MCF 10A (cell line): ENCODE measurements around the gene HSPA2. TPM values are rescaled to one million over a fixed set of nuclear protein-coding genes. Genes with fewer than 3 reads are reported as not detected.

ENCODE experiments used
- BruUV-seq: library from RNA; stranded (reverse); fragments of 400-500 nt; replicated peaks from 2 replicates; lab custom pipeline; 2021; lab: Mats Ljungman, UMichigan
- CTCF ChIA-PET: fragments of 300-600 bp; sonication (Branson Sonifier 250); formaldehyde crosslinking; extraction: SDS; loops from one replicate; lab custom pipeline; 2021; ENCODE audit warnings: antibody characterized with exemption, inconsistent platforms; lab: Yijun Ruan, JAX
- POLR2A ChIA-PET: fragments of 300-600, 350-650 bp; sonication (Branson Sonifier 250); formaldehyde crosslinking; extraction: SDS; loops from one replicate; lab custom pipeline; 2020; ENCODE audit warnings: antibody characterized with exemption, inconsistent platforms; lab: Yijun Ruan, JAX
- DNase-seq: peaks from one replicate; pipeline ENCODE4 v3.0.0-alpha.2; 2018; ENCODE audit not compliant: unreplicated experiment
- H3K27ac Mint-ChIP-seq: one replicate; pipeline ENCODE4 v1.8.0; 2022; ENCODE audit warnings: mild to moderate bottlenecking, low read depth, mixed read lengths; ENCODE audit not compliant: unreplicated experiment
- H3K27me3 Mint-ChIP-seq: one replicate; pipeline ENCODE4 v1.8.0; 2022; ENCODE audit warnings: mixed read lengths; ENCODE audit not compliant: insufficient read depth, unreplicated experiment
- H3K36me3 Mint-ChIP-seq: one replicate; pipeline ENCODE4 v1.8.0; 2022; ENCODE audit warnings: mild to moderate bottlenecking, moderate library complexity, mixed read lengths; ENCODE audit not compliant: insufficient read depth, unreplicated experiment
- H3K4me1 Mint-ChIP-seq: one replicate; pipeline ENCODE4 v1.8.0; 2022; ENCODE audit warnings: mixed read lengths; ENCODE audit not compliant: insufficient read depth, unreplicated experiment
- H3K4me3 Mint-ChIP-seq: one replicate; pipeline ENCODE4 v1.8.0; 2022; ENCODE audit warnings: mild to moderate bottlenecking, moderate library complexity, mixed read lengths; ENCODE audit not compliant: unreplicated experiment
- H3K9me3 Mint-ChIP-seq: one replicate; pipeline ENCODE4 v1.8.0; 2022; ENCODE audit warnings: mixed read lengths; ENCODE audit not compliant: unreplicated experiment
- CTCF ChIP-seq: fragments of 200-600 bp; IDR thresholded peaks from one replicate; pipeline ENCODE4 v1.8.0; 2022; ENCODE audit warnings: antibody characterized with exemption, mild to moderate bottlenecking; ENCODE audit not compliant: unreplicated experiment
- intact Hi-C: fragments of 100-400 bp; cut with micrococcal nuclease; formaldehyde crosslinking; loops from 2 replicates; pipeline ENCODE4 v1.14.1; 2022
- total RNA-seq: library from RNA; stranded (reverse); gene quantifications from 2 replicates; pipeline ENCODE4 v1.2.3, GENCODE V29; 2022

The HSPA2 gene
- total RNA-seq, 1 experiment from 2014 or later, result 0.51 TPM

- DNase-seq, result peak; percentile 87
- intact Hi-C loops, result loop anchor here (5.0 to 10.0 kb wide), 2 partner anchors 160 to 258 kb away; no protein-coding TSS in a partner anchor
- ChIA-PET CTCF (interaction anchor here (2.0 kb wide), 1 partner anchor 132 kb away, joined by 10 read pairs; no protein-coding TSS in a partner anchor), POLR2A (interaction anchor here (0.6 to 5.4 kb wide), 28 partner anchors 8 to 452 kb away, joined by 3 to 35 read pairs (median 6); partner anchors contain the start of genes HSPA2, MTHFD1 and PLEKHG3)
- BruUV-seq, result no TSS peak
- H3K4me1 Mint-ChIP-seq, result peaks cover 51% of the 10 kb centered on the region
- peak within 1 kb of the TSS; percentile 83 for H3K4me3 Mint-ChIP-seq
- peaks cover 31% of the 10 kb centered on the region for H3K36me3 Mint-ChIP-seq
- H3K27ac Mint-ChIP-seq, result peak within 1 kb of the TSS; percentile 98
- no peak for TF ChIP-seq CTCF
- no peaks in the 10 kb centered on the region for H3K9me3 Mint-ChIP-seq
- H3K27me3 Mint-ChIP-seq, result no peaks in the 10 kb centered on the region
Measured at GRCh38 chr14:64504310-64504896, 36.1 kb upstream of the HSPA2 start, which contains the start of gene ZBTB1. Gene ZBTB1, plus strand, starts transcription at chr14:64504770. Its CDS starts 16,735 bp downstream, at chr14:64521505.

- POLR2A ChIA-PET, result interaction anchor here (0.6 to 5.4 kb wide), 39 partner anchors 9 to 863 kb away, joined by 3 to 35 read pairs (median 4); partner anchors contain the start of genes HSPA2, MTHFD1, PLEKHG3 and WDR89
- DNase-seq, result peak; percentile 93
- CTCF ChIA-PET, result interaction anchor here (0.5 to 1.3 kb wide), 2 partner anchors 132 to 363 kb away, joined by 3 to 6 read pairs; no protein-coding TSS in a partner anchor
- H3K4me1 Mint-ChIP-seq, result peaks cover 48% of the 10 kb centered on the region
- no TSS peak for BruUV-seq
- no peak for TF ChIP-seq CTCF
- H3K27me3 Mint-ChIP-seq, result no peaks in the 10 kb centered on the region
- no peaks in the 10 kb centered on the region for H3K9me3 Mint-ChIP-seq
- peak overlapping the region; percentile 98 for H3K27ac Mint-ChIP-seq
- intact Hi-C loops, result loop anchor here (5.0 to 10.0 kb wide), 2 partner anchors 160 to 257 kb away; no protein-coding TSS in a partner anchor
- peak overlapping the region; percentile 83 for H3K4me3 Mint-ChIP-seq
- H3K36me3 Mint-ChIP-seq, result peaks cover 33% of the 10 kb centered on the region
Measured at GRCh38 chr14:64504897-64505794, 35.4 kb upstream of the HSPA2 start.

GRCh38 chr14:64506721-64507120 lies 33.8 kb upstream of the HSPA2 start:
- no peak for TF ChIP-seq CTCF
- Mint-ChIP-seq H3K9me3 (no peaks in the 10 kb centered on the region), H3K27ac (peak overlapping the region; percentile 86), H3K27me3 (no peaks in the 10 kb centered on the region), H3K36me3 (peaks cover 22% of the 10 kb centered on the region), H3K4me3 (peak overlapping the region; percentile 83), H3K4me1 (peaks cover 49% of the 10 kb centered on the region)
- POLR2A ChIA-PET, result interaction anchor here (0.9 to 5.3 kb wide), 6 partner anchors 9 to 174 kb away, joined by 3 to 35 read pairs (median 11); partner anchors contain the start of gene HSPA2
- intact Hi-C loops, result loop anchor here (2.0 to 10.0 kb wide), 2 partner anchors 130 to 162 kb away; no protein-coding TSS in a partner anchor
- BruUV-seq, result no TSS peak
- CTCF ChIA-PET, result no interaction called here
- DNase-seq, result no peak
